Activated naive CD4-positive, alpha-beta T cell treated with anti-CD3 and anti-CD28 coated beads, Interleukin-2, amount 50 U/mL, for 72 hours (primary cell): Measurements from ENCODE around the gene PEAK3. TPM values are rescaled to one million over a fixed set of nuclear protein-coding genes. Genes with fewer than 3 reads are reported as not detected.
"Not testable (repeated sequence)": the region's sequence is repeated elsewhere in the genome, so short reads cannot be mapped to it uniquely, and the experiment has no call there.

Source experiments
- ATAC-seq, 2 donors: fragments of 150-1000 bp; cut with Tn5 transposase; 2 replicates each; pipeline ENCODE4 v1.10.0; 2021; ENCODE audit warnings: mild to moderate bottlenecking in 2 of 2, moderate library complexity in 2 of 2
- DNase-seq, 2 donors: peaks; one replicate each; pipeline ENCODE4 v3.0.0; 2021 to 2022; ENCODE audit warnings: low spot score in 2 of 2
- H3K27ac Mint-ChIP-seq, 2 donors: one replicate each; pipeline ENCODE4 v1.8.0; 2022; ENCODE audit warnings: mild to moderate bottlenecking in 2 of 2, mixed read lengths in 2 of 2
- H3K36me3 Mint-ChIP-seq, 2 donors: one replicate each; pipeline ENCODE4 v1.8.0; 2022; ENCODE audit warnings: mixed read lengths in 2 of 2
- H3K9me3 Mint-ChIP-seq, 2 donors: one replicate each; pipeline ENCODE4 v1.8.0; 2022; ENCODE audit warnings: mixed read lengths in 2 of 2
- total RNA-seq, 2 donors: library from RNA; stranded (reverse); gene quantifications; one replicate each; pipeline ENCODE4 v1.2.3, GENCODE V29; 2022

The PEAK3 gene
- total RNA-seq, 2 donors from 2014 or later, result not detected

DNA sequence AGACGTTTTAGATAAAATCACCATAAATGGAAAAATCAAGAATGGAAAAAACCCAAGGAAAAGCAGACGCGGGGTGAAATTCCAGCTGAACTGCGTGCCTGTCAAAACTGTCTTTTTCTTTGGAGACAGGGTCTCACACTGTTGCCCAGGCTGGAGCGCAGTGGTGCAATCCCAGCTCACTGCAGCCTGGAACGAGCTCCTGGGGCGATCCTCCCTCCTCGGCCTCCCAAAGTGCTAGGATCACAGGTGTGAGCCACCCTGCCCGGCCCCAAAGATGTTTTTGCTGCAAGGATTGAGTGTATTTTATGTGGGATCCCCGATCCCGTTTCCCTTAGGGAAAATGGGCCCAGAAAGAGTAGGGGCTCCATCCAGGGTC lies 875 bp upstream of the PEAK3 start:
- Mint-ChIP-seq H3K9me3 (no peaks in the 10 kb centered on the region), H3K27ac (peak overlapping the region; percentile 22 to 39), H3K36me3 (no peaks in the 10 kb centered on the region)
- no peak for ATAC-seq
- no peak for DNase-seq

DNA sequence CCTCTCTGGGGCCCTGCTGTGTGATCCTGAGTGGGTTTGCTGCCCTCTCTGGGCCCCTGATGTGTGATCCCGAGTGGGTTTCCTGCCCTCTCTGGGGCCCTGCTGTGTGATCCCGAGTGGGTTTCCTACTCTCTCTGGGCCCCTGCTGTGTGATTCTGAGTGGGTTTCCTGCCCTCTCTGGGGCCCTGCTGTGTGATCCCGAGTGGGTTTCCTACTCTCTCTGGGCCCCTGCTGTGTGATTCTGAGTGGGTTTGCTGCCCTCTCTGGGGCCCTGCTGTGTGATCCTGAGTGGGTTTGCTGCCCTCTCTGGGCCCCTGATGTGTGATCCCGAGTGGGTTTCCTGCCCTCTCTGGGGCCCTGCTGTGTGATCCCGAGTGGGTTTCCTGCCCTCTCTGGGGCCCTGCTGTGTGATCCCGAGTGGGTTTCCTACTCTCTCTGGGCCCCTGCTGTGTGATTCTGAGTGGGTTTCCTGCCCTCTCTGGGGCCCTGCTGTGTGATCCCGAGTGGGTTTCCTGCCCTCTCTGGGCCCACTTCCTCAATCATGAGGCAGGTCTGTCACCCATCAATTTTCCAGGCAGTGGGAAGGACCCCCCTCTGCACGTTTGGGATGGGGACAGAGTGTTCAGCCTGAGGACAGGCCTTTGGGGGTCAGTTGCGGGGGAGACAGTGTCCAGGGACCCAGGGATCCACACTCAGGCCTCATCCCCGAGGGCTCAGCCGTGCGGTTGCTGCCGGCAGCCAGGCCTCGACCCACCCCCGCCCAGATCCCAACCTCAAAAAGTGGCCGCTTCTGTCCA lies 512 bp downstream of the PEAK3 start:
- not testable (repeated sequence) for DNase-seq, H3K9me3 Mint-ChIP-seq, H3K36me3 Mint-ChIP-seq
- peak in 1 of 2 donors; percentile 24 for ATAC-seq
- peak overlapping the region in 1 of 2 donors; percentile 39 for H3K27ac Mint-ChIP-seq

DNA sequence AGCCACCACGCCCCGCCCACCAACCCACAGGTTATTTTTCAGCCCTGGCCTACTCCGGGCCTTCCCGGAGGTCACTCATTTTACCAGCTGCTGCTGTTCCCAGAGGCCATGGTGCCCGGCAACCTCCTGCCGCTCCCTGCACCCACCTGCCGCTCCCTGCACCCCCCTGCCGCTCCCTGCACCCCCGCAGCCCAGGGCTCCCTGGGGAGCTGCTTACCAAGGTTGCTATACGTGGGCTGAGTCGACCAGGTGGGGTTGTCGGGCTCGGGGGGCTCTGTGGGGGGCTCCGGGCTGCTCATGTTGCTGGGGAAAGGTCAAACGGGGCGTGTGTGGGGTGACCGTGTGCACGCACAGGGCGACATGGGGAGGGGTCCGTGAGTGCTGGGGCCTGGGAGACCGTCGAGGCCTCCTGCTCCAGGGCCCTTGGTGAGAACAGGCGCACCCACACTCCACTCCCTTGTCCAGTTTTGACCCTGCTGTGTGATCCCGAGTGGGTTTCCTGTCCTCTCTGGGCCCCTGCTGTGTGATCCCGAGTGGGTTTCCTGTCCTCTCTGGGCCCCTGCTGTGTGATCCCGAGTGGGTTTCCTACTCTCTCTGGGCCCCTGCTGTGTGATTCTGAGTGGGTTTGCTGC lies 1.2 kb downstream of the PEAK3 start:
- ATAC-seq, result no peak
- DNase-seq, result no peak
- Mint-ChIP-seq H3K27ac (no peak overlapping the region), H3K9me3 (no peaks in the 10 kb centered on the region), H3K36me3 (no peaks in the 10 kb centered on the region)

DNA sequence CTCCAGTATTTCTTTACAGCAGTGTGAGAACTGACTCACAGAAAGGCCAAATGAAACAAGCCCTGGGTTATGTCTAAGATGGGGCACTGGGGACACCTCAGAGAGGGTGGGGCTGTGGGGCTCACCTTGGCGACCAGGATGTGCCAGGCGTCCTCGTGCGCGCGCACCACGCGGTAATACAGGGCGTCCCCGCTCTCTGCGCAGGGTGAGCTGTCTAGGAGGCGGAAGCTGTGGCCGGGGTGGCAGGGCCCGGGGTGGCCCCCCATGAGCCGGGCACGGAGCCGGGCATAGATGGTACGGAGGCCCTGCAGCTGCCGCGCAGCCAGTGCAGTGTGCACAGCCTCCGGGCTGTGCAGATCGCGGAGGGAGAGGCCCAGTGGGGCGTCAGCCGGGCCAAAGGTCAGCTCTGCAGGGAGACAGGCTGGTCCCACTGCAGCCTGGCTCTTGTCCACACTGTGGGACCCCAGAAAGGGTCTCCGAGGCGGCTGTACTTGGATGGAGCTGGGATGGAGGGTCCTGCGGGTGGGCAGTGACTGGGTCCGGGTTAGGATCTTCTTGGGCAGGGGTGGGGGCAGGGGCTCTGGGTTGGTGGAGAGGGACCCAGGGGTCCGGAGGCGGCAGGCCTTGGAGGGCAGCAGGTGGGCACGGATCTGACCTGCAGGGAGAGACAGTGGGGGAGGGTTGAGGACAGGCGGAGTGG lies 3.4 kb downstream of the PEAK3 start:
- H3K9me3 Mint-ChIP-seq, result no peaks in the 10 kb centered on the region
- peaks cover 4 to 8% of the 10 kb centered on the region in 2 donors for H3K36me3 Mint-ChIP-seq
- ATAC-seq (peak in 1 of 2 donors; percentile 12), DNase-seq (no peak)
- H3K27ac Mint-ChIP-seq, result peak overlapping the region; percentile 46 to 72

DNA sequence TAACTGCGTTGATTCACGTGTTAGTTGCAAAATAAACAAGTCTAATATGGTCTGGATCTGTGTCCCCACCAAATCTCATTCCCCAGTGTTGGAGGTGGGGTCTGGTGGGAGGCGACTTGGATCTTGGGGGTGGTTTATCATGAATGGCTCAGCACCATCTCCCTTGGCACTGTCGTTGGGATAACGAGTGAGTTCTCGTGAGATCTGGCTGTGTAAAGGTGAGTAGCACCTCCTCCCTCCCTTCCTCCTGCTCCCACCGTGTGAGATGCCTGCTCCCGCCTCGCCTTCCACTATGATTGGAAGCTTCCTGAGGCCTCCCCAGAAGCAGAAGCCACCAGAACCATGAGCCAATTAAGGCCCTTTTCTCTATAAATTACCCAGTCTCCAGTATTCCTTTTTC lies 4.8 kb downstream of the PEAK3 start:
- DNase-seq (no peak), ATAC-seq (no peak)
- Mint-ChIP-seq H3K9me3 (no peaks in the 10 kb centered on the region), H3K27ac (peak overlapping the region; percentile 17 to 84), H3K36me3 (peaks cover 4 to 16% of the 10 kb centered on the region in 2 donors)

DNA sequence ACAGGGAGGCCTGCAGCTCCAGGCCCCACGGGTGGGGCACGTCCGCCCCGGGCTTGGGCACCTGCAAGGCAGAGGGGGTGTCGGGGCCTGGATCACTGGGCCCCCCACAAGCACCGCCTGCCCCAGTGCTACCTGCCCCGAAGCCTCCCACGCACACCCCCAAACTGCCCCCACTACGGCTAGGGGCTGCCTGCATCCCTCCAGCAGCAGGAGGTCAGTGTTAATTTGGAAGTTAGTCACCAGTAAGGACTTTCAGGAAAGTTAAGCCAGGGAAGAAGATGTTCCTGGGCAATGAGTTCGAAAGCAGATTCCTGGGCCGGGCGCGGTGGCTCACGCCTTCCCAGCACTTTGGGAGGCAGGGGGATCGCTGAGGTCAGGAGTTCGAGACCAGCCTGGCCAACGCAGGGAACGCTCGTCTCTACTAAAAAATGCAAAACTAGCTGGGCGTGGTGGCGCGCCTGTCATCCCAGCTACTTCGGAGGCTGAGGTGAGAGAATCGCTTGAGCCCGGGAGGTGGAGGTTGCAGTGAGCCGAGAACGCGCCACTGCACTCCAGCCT lies 5.5 kb downstream of the PEAK3 start:
- ATAC-seq (no peak), DNase-seq (no peak)
- Mint-ChIP-seq H3K36me3 (peaks cover 8 to 20% of the 10 kb centered on the region in 2 donors), H3K27ac (peak overlapping the region; percentile 17 to 81), H3K9me3 (no peaks in the 10 kb centered on the region)

DNA sequence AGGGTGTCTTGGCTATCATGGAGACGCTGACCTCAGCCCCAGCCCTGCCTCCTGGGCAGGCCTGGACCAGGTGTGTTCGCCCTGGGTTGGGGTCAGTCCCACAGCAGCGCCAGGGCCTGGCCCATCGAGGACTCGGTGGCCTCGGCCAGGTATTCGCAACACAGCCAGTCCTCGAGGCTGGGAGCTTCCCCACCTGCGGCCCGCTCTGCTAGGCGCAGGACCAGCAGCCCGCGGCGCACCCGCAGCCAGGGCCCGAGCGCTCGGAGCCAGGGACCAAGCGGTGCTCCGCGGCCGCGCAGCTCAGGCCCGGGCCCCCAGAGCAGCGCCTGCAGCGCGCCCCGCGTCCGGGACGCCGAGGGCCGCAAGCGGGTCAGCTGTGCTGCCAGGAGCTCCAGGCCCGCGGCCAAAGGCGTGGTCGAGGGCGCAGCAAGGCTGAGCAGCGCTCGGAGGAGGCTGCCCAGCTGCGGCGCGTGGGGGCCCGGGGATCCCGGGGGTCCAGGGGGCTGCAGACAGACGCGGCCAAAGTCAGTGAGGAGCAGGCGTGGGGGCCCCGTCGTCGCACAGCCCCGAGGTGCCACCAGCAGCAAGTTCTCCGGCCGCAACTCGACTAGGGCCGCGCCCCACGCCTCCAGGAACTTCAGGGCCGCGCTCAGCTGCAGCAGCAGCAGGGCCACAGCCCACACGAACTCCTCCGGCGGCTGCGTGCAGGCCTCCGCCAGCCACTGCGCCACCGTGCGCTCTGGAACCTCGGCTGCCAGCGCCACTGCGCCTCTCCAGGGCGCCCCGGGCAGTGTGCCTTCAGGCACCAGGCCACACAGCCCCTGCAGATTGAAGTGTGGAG lies 6.2 kb downstream of the PEAK3 start:
- Mint-ChIP-seq H3K36me3 (peaks cover 10 to 23% of the 10 kb centered on the region in 2 donors), H3K27ac (peak overlapping the region in 1 of 2 donors; percentile 75)
- no peak for ATAC-seq

DNA sequence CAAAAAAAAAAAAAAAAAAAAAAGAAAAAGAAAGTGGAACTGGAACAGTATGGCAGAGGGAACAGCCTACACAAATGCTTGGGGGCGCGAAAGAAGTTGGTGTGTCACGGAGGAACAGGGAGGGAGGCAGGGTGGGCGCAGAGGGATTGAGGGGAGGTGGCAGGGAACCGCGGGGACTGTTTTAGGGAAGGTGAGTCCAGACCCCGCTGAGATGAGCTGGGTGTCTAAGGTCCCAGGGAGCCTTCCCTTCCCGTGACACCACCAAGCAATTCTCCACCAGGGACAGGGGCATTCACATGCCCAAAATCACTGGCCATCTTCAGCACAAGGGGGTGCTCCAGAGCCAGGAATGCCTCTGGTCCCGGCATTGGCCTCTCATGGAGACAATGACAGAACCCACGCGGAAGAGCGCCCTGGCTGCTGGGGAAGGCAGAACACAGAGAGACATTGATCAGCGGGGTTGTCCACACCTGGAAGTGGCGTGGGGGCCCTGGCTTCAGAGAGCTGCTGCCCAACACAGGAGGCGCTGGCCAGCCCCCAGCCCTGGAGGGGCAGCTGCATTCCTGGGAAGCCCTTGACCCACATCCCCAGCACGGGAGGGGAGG lies 6.9 kb downstream of the PEAK3 start:
- H3K9me3 Mint-ChIP-seq, result no peaks in the 10 kb centered on the region
- H3K27ac Mint-ChIP-seq, result peak overlapping the region; percentile 75 to 94
- H3K36me3 Mint-ChIP-seq, result peaks cover 10 to 23% of the 10 kb centered on the region in 2 donors
- DNase-seq, result no peak
- no peak for ATAC-seq

More for the DNA sequence above, 6.2 kb downstream of the PEAK3 start:
- H3K9me3 Mint-ChIP-seq, result no peaks in the 10 kb centered on the region
- DNase-seq, result no peak

DNA sequence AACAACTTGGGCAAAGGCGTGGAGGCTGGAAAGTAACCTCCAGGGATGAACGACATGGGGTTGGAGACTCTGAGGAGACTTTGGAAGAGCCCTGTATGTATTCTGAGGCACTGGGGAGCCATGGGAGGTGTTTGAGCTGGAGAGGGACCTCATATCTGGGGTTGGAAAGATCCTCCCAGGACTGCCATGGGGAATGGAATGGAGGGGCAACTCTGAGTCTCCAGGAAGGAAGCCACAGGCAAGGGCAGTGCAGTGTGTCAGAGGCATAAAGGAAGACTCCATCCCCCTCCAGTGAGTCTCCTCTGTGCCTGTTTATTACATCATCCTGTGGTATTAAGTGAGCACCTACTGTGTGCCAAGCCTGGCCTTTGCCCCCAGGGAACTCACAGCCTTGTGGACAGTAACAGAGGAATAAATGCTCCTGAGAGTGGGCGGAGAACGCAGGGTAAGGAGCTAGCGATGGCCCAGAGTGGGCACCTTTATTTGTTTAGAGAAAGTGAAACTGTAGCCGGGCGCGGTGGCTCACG lies 7.7 kb downstream of the PEAK3 start:
- DNase-seq, result no peak
- H3K9me3 Mint-ChIP-seq, result no peaks in the 10 kb centered on the region
- H3K27ac Mint-ChIP-seq, result peak overlapping the region; percentile 75 to 94
- ATAC-seq, result no peak
- H3K36me3 Mint-ChIP-seq, result peaks cover 10 to 23% of the 10 kb centered on the region in 2 donors

DNA sequence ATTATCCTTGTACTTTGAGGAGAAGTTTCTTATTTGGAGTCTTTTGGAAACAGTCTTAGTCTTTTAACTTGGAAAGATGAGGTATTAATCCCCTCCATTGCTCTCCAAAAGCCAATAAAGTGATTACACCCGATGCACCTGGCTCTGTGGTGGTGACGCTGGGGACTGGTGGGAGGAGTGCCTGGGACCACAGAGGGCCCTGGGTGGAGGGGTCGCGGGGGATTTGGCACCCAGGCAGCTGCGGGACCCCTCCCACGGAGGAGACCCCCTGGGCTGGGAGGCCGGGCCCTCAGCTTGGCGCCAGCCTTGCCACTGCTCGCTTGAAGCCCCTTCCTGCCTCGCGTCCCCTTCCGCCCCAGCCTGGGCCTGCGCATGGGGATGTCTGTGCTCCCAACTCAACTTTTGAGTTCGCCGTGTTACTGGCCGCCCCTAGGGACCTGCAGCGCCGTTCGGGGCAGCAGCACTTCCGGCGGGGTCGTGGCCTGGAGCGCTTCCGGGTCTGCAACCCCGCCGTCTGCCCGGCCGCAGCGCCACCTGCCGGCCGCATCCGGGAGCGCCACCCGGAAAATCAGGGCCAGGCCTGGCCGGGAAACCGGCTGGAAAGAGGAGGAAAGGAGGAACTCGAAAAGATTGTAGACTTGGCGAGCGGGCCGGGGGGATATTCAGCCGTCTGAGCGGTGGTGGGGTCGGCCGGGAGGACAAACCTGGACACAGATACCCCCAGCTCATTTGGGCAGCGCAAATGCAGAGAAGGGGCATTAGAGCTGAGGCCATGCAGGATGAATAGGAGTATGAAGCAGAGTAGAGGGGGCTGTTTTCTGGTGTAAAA lies 8.4 kb downstream of the PEAK3 start:
- peak overlapping the region; percentile 75 to 94 for H3K27ac Mint-ChIP-seq
- H3K9me3 Mint-ChIP-seq, result no peaks in the 10 kb centered on the region

DNA sequence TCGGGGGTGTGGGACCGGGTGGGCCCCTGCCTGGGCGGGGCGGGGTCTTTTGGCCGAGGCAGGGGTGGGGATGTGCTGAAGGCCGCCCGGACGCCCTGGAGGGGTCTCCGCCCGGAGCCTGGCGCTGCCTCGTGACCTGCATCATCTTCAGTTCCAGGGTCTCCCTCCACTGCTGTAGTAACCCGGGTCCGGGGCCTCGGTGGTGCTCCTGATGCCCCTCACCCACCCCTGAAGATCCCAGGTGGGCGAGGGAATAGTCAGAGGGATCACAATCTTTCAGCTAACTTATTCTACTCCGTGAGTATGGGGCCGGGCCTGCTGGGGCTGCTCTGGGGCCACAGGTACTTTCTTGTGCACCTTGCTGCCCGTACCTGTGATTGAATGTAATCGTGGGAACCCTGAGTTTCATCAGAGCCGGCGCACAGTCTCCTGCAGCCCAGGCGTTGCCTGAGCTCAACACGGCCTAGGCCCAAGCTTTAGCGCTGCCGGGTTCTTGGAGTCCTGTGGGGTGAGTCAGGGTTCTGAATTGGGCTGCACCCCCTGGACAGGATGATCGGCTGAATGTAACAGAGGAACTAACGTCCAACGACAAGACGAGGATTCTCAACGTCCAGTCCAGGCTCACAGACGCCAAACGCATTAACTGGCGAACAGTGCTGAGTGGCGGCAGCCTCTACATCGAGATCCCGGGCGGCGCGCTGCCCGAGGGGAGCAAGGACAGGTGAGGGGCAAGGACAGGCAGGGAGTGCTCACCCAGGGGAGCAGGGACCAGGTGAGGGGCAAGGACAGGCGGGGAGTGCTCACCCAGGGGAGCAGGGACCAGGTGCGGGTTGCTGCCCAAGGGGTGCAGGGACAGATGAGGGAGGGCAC lies 10.5 kb downstream of the PEAK3 start:
- Mint-ChIP-seq H3K36me3 (peaks cover 10 to 23% of the 10 kb centered on the region in 2 donors), H3K27ac (peak overlapping the region; percentile 75 to 98), H3K9me3 (no peaks in the 10 kb centered on the region)
- no peak for ATAC-seq
- DNase-seq, result peak in 1 of 2 donors; percentile 57

More for the DNA sequence above, 8.4 kb downstream of the PEAK3 start:
- DNase-seq (peak; percentile 83 to 92), ATAC-seq (peak; percentile 55 to 63)
- peaks cover 10 to 23% of the 10 kb centered on the region in 2 donors for H3K36me3 Mint-ChIP-seq

DNA sequence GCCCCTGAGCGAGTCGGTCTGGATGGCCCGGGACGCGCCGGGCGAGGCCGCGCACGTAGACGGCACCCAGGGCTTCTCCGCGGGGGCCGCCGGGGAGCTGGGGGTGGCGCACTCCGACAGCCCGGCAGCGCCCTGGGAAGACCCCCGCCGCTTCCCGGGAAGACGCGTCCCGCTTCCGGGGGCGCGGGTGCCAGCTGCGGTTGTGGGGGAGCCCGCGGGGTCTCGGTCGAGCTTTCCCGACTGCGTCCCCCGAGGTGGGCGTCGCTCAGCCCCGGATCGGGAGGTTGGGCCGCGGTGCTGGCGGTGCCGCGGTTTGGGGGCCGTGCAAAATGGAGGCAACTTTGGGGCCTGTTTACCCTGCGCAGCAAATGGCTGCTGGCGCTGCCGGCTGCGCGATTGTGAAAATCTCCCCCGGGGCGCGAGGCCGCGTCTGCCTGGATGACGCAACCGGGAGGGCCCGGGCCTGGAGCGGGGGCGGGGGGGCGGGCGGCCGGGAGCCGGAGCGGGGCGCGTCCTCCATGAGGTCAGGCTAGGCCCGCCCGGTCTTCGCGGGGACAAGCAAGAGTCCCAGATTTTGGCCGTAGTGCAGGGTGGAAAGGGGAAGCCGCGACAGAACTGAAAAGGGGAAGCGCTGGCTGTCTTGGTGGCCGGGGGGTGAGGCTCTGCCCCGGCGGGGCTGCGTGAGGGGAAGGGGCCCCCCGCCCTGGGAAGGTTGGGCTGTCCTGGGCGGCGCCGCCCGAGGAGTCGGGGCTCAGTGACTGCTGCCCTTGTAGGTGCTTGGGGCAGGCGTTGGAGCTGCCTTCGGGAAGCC lies 11.3 kb downstream of the PEAK3 start:
- Mint-ChIP-seq H3K27ac (peak overlapping the region; percentile 75 to 93), H3K9me3 (no peaks in the 10 kb centered on the region), H3K36me3 (peaks cover 10 to 23% of the 10 kb centered on the region in 2 donors)
- peak; percentile 70 to 76 for DNase-seq
- ATAC-seq, result peak; percentile 23 to 32

DNA sequence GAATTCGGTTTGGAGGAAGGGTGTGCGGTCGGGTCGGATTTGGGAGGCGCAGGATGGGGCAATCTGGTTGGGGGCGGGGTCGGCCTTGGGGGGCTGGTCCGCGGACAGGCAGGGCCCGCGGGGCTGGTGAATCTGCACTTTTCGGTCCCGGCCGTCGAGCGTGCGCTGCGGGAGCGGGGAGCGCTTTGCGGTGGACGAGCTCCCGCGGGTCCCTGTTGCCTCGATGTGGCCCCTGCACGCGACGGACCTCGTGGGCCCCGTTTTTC lies 11.9 kb downstream of the PEAK3 start:
- ATAC-seq (no peak), DNase-seq (no peak)
- Mint-ChIP-seq H3K36me3 (peaks cover 10 to 23% of the 10 kb centered on the region in 2 donors), H3K27ac (peak overlapping the region; percentile 75 to 97), H3K9me3 (no peaks in the 10 kb centered on the region)
